Astrocyte (in vitro differentiated cells and primary cell): ENCODE measurements around the gene RHOBTB1. TPM values are rescaled to one million over a fixed set of nuclear protein-coding genes. Genes with fewer than 3 reads are reported as not detected.
"Not testable (repeated sequence)": the region's sequence is repeated elsewhere in the genome, so short reads cannot be mapped to it uniquely, and the experiment has no call there.

Experiments
- DNase-seq: peaks from one replicate; pipeline ENCODE4 v3.0.0-alpha.2; 2010; ENCODE audit warnings: low read depth
- FAIRE-seq: peaks from 2 replicates; lab custom pipeline; 2011; peaks lifted over from hg19 to GRCh38; lab: Jason Lieb, UNC
- H2AFZ ChIP-seq: 2 replicates; pipeline ENCODE4 v1.6.0; 2012; ENCODE audit warnings: low read depth, low read length, inconsistent platforms
- H3K27ac ChIP-seq: 2 replicates; pipeline ENCODE4 v1.5.1; 2011; ENCODE audit warnings: low read depth, low read length, inconsistent platforms
- H3K27me3 ChIP-seq: 2 replicates; pipeline ENCODE4 v1.6.0; 2011; ENCODE audit warnings: low read length, inconsistent platforms; ENCODE audit not compliant: insufficient read depth
- H3K36me3 ChIP-seq: 2 replicates; pipeline ENCODE4 v1.5.1; 2011; ENCODE audit warnings: low read length, inconsistent platforms; ENCODE audit not compliant: insufficient read depth
- H3K4me1 ChIP-seq: 2 replicates; pipeline ENCODE4 v1.5.1; 2011; ENCODE audit warnings: low read length, inconsistent platforms; ENCODE audit not compliant: insufficient read depth
- H3K4me2 ChIP-seq: 2 replicates; pipeline ENCODE4 v1.6.0; 2012; ENCODE audit warnings: low read length, inconsistent platforms
- H3K4me3 ChIP-seq: 2 replicates; pipeline ENCODE4 v1.5.1; 2011; ENCODE audit warnings: low read depth, mild to moderate bottlenecking, low read length, inconsistent platforms; ENCODE audit not compliant: insufficient read depth
- H3K79me2 ChIP-seq: 2 replicates; pipeline ENCODE4 v1.6.0; 2012; ENCODE audit warnings: mild to moderate bottlenecking, low read length, inconsistent platforms; ENCODE audit not compliant: insufficient read depth
- H3K9ac ChIP-seq: 2 replicates; pipeline ENCODE4 v1.6.0; 2012; ENCODE audit warnings: mild to moderate bottlenecking, low read length, inconsistent platforms
- H3K9me3 ChIP-seq: 2 replicates; pipeline ENCODE4 v1.5.1; 2012; ENCODE audit warnings: low read depth, mild to moderate bottlenecking, low read length, inconsistent platforms; ENCODE audit not compliant: insufficient read depth
- H4K20me1 ChIP-seq: 2 replicates; pipeline ENCODE4 v1.6.0; 2012; ENCODE audit warnings: low read length, inconsistent platforms; ENCODE audit not compliant: insufficient read depth
- H3K27ac Mint-ChIP-seq: one replicate; pipeline ENCODE4 v1.8.0; 2021; ENCODE audit warnings: mild to moderate bottlenecking, mixed read lengths; ENCODE audit not compliant: unreplicated experiment
- H3K27me3 Mint-ChIP-seq: one replicate; pipeline ENCODE4 v1.8.0; 2021; ENCODE audit warnings: low read depth, mixed read lengths; ENCODE audit not compliant: unreplicated experiment
- H3K36me3 Mint-ChIP-seq: one replicate; pipeline ENCODE4 v1.8.0; 2021; ENCODE audit warnings: low read depth, mixed read lengths; ENCODE audit not compliant: unreplicated experiment
- H3K4me1 Mint-ChIP-seq: one replicate; pipeline ENCODE4 v1.8.0; 2021; ENCODE audit warnings: low read depth, mixed read lengths; ENCODE audit not compliant: unreplicated experiment
- H3K4me3 Mint-ChIP-seq: one replicate; pipeline ENCODE4 v1.8.0; 2021; ENCODE audit warnings: mild to moderate bottlenecking, moderate library complexity, mixed read lengths; ENCODE audit not compliant: unreplicated experiment
- H3K9me3 Mint-ChIP-seq: one replicate; pipeline ENCODE4 v1.8.0; 2021; ENCODE audit warnings: mild to moderate bottlenecking, mixed read lengths; ENCODE audit not compliant: unreplicated experiment
- EZH2 ChIP-seq: IDR thresholded peaks from 2 replicates; pipeline ENCODE4 v1.6.1; 2012; ENCODE audit warnings: mild to moderate bottlenecking, low read length, inconsistent platforms; ENCODE audit not compliant: insufficient read depth
- total RNA-seq: library from RNA; stranded (reverse); gene quantifications from 2 replicates; pipeline ENCODE4 v1.2.1, GENCODE V29; 2021
- TF ChIP-seq, protein P1 (sequence below): IDR thresholded peaks from 2 replicates; pipeline ENCODE4 v1.5.1; 2011; ENCODE audit warnings: low read depth, mild to moderate bottlenecking, inconsistent platforms, low read length, moderate library complexity; ENCODE audit not compliant: insufficient read depth

Gene RHOBTB1
- total RNA-seq, 1 donor from 2014 or later, result 46.5 TPM

DNA sequence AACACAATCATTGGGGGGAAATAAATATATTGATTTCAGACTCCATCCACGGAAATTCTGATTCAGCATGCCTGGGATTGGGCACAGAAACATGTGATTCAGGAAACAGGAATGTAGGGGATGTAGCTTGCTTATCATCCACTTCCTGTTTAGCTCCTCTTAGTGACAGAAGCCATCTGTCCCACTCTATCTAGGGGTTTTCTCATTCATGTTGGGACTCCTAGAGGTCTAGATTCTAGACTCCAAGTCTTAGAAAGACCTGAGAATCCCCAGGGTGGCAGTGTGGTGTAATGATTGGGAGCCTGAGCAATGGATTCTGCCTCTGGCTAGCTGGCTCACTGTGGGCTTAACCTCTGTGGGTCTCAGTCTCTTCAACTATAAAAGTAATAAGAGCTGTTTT lies 97.8 kb downstream of the RHOBTB1 start:
- Mint-ChIP-seq H3K4me1 (peaks cover 20% of the 10 kb centered on the region), H3K9me3 (peaks cover 6% of the 10 kb centered on the region), H3K4me3 (no peak overlapping the region), H3K27me3 (no peaks in the 10 kb centered on the region), H3K36me3 (no peaks in the 10 kb centered on the region), H3K27ac (peak overlapping the region; percentile 62)
- Histone ChIP-seq H3K4me1 (peaks cover 10% of the 10 kb centered on the region), H3K27ac (no peak overlapping the region), H3K9ac (no peak overlapping the region), H3K79me2 (no peaks in the 10 kb centered on the region), H3K4me2 (no peak overlapping the region), H2AFZ (no peak overlapping the region), H4K20me1 (no peaks in the 10 kb centered on the region), H3K27me3 (no peaks in the 10 kb centered on the region), H3K9me3 (no peaks in the 10 kb centered on the region), H3K36me3 (no peaks in the 10 kb centered on the region), H3K4me3 (no peak overlapping the region)
- DNase-seq (peak; percentile 47), FAIRE-seq (peak; percentile 49)
- TF ChIP-seq, protein P1, sequence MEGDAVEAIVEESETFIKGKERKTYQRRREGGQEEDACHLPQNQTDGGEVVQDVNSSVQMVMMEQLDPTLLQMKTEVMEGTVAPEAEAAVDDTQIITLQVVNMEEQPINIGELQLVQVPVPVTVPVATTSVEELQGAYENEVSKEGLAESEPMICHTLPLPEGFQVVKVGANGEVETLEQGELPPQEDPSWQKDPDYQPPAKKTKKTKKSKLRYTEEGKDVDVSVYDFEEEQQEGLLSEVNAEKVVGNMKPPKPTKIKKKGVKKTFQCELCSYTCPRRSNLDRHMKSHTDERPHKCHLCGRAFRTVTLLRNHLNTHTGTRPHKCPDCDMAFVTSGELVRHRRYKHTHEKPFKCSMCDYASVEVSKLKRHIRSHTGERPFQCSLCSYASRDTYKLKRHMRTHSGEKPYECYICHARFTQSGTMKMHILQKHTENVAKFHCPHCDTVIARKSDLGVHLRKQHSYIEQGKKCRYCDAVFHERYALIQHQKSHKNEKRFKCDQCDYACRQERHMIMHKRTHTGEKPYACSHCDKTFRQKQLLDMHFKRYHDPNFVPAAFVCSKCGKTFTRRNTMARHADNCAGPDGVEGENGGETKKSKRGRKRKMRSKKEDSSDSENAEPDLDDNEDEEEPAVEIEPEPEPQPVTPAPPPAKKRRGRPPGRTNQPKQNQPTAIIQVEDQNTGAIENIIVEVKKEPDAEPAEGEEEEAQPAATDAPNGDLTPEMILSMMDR, result no peak
- no peak for TF ChIP-seq EZH2

DNA sequence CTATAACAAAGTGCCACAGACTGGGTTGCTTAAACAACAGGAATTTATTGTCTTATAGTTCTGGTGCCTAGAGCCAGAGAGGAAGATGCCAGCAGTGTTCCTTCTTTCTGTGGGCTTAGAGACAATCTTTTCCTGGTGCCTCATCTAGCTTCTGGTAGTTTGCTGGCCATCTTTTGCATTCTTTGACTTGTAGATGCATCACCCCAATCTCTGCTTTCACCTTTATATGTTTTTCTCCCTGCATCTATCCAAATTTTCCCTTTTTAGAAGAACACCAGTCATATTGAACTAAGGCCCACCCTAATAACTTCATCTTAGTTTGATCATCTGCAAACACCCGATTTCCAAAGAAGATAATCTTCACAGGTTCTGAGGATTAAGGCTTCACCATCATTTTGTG lies 98.9 kb downstream of the RHOBTB1 start:
- Histone ChIP-seq H3K27me3 (no peaks in the 10 kb centered on the region), H3K9me3 (no peaks in the 10 kb centered on the region), H3K9ac (no peak overlapping the region), H3K79me2 (no peaks in the 10 kb centered on the region), H3K4me2 (no peak overlapping the region), H4K20me1 (no peaks in the 10 kb centered on the region), H3K4me3 (no peak overlapping the region), H2AFZ (no peak overlapping the region), H3K4me1 (peaks cover 10% of the 10 kb centered on the region), H3K27ac (no peak overlapping the region), H3K36me3 (no peaks in the 10 kb centered on the region)
- Mint-ChIP-seq H3K4me1 (peaks cover 20% of the 10 kb centered on the region), H3K9me3 (peaks cover 3% of the 10 kb centered on the region), H3K4me3 (no peak overlapping the region), H3K27me3 (no peaks in the 10 kb centered on the region), H3K27ac (no peak overlapping the region), H3K36me3 (no peaks in the 10 kb centered on the region)
- no peak for TF ChIP-seq EZH2
- TF ChIP-seq, protein P1, result no peak
- FAIRE-seq, result no peak
- DNase-seq, result no peak

DNA sequence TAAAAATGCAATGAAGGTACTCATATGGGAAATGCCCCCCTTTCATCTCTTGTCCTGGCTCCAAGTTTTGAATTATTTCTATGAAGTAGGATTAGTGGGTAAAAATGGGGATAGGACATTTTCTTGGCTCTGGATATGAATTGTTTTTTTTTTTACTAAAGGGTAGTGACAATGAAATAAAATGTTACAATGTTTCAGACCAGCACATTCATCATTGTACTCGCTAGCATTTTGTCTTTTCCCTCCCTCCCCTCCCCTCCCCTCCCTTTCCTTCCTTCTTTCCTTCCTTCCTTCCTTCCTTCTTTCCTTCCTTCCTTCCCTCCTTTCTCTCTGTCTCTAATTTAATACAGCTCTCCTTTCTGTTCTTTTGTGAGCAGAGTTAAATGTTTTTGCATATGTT lies 101.3 kb downstream of the RHOBTB1 start:
- H3K27ac ChIP-seq, result no peak overlapping the region
- Mint-ChIP-seq H3K4me3 (no peak overlapping the region), H3K36me3 (no peaks in the 10 kb centered on the region), H3K9me3 (no peaks in the 10 kb centered on the region), H3K27ac (peak overlapping the region; percentile 38), H3K27me3 (no peaks in the 10 kb centered on the region), H3K4me1 (peaks cover 18% of the 10 kb centered on the region)
- no peak overlapping the region for H3K9ac ChIP-seq
- H2AFZ ChIP-seq, result no peak overlapping the region
- H4K20me1 ChIP-seq, result no peaks in the 10 kb centered on the region
- no peaks in the 10 kb centered on the region for H3K36me3 ChIP-seq
- no peak for FAIRE-seq
- no peaks in the 10 kb centered on the region for H3K9me3 ChIP-seq
- DNase-seq, result no peak
- no peak overlapping the region for H3K4me3 ChIP-seq
- H3K4me1 ChIP-seq, result peaks cover 6% of the 10 kb centered on the region
- H3K27me3 ChIP-seq, result no peaks in the 10 kb centered on the region
- no peaks in the 10 kb centered on the region for H3K79me2 ChIP-seq
- no peak for TF ChIP-seq EZH2
- TF ChIP-seq, protein P1, result no peak
- no peak overlapping the region for H3K4me2 ChIP-seq

DNA sequence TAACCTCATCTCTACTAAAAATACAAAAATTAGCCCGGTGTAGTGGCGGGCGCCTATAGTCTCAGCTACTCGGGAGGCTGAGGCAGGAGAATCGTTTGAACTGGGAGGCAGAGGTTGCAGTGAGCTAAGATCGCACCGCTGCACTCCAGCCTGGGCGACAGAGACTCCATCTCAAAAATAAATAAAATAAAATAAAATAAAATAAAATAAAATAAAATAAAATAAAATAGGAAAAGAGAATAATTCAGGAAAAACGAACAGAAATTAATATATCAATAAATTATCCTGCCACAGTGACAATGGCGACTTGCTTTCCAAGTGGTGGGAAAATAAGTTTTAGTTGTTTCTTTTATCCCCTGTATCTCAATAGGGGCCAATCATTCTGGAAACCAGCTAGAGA lies 102.8 kb downstream of the RHOBTB1 start:
- not testable (repeated sequence) for H3K4me2 ChIP-seq, H3K4me3 ChIP-seq, H3K9me3 Mint-ChIP-seq, H2AFZ ChIP-seq, H3K27ac Mint-ChIP-seq, H3K79me2 ChIP-seq, H4K20me1 ChIP-seq, H3K9me3 ChIP-seq, H3K4me3 Mint-ChIP-seq, H3K36me3 Mint-ChIP-seq, H3K27ac ChIP-seq, DNase-seq, H3K27me3 Mint-ChIP-seq, H3K9ac ChIP-seq, FAIRE-seq, H3K4me1 ChIP-seq, H3K36me3 ChIP-seq, H3K4me1 Mint-ChIP-seq, H3K27me3 ChIP-seq
